ENCODE data around the gene IFIH1. TPM values are rescaled to one million over a fixed set of nuclear protein-coding genes. Genes with fewer than 3 reads are reported as not detected.
A peak's percentile ranks its signal among the peaks of the same experiment; 100 is the strongest.

The IFIH1 gene
- total RNA-seq, 4 donors from 2014 or later: 0.97 to 5.4 (median 1.7) TPM

DNA sequence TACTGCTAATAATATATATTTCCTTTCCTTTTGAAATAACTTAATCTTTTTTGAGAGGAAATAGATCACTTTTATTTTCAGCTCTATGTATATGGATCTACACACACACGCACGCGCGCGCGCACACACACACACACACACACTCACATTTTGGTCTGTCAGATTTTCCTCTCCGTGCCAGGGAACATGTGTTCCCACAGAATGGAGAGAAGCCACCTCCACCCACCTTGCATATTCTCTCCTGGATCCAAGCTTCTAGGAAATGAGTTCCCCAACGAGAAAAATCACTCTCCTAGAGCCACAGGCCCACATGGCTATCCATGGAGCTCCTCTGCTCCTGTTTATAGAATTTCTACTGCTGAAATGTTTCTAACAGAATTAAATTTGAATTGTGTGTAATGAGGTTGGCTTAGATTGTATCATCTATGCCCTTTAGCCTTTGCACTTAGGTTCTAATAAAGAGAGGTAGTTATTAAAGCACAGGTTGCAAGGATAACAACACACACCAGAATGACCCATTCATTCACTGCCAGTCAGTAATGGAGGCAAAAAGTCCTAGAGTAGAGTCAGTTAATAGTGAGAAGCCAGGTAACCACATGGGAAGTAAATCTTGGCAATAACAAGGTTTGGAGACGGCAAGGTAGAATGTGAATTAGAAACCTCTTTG, 19.7 kb downstream of the IFIH1 start:
- intact Hi-C loops (cut with DNase I; ENCODE audit: low total_unique reads): loop anchor here (1.0 to 10.0 kb wide), 3 partner anchors 20 to 144 kb away; partner anchors contain the start of genes GCG and IFIH1
- TF ChIP-seq, protein P1, sequence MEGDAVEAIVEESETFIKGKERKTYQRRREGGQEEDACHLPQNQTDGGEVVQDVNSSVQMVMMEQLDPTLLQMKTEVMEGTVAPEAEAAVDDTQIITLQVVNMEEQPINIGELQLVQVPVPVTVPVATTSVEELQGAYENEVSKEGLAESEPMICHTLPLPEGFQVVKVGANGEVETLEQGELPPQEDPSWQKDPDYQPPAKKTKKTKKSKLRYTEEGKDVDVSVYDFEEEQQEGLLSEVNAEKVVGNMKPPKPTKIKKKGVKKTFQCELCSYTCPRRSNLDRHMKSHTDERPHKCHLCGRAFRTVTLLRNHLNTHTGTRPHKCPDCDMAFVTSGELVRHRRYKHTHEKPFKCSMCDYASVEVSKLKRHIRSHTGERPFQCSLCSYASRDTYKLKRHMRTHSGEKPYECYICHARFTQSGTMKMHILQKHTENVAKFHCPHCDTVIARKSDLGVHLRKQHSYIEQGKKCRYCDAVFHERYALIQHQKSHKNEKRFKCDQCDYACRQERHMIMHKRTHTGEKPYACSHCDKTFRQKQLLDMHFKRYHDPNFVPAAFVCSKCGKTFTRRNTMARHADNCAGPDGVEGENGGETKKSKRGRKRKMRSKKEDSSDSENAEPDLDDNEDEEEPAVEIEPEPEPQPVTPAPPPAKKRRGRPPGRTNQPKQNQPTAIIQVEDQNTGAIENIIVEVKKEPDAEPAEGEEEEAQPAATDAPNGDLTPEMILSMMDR (IDR thresholded peaks at IDR 0.05 in 4 of 5, conservative IDR thresholded peaks at IDR 0.05 in 1 of 5): no peak
- no peak for TF ChIP-seq POLR2A (IDR thresholded peaks at IDR 0.05)
- Histone ChIP-seq H3K4me1 (no peaks in the 10 kb centered on the region), H3K36me3 (no peaks in the 10 kb centered on the region), H3K27ac (no peak overlapping the region), H3K4me3 (no peak overlapping the region), H3K27me3 (no peaks in the 10 kb centered on the region), H3K9me3 (no peaks in the 10 kb centered on the region)
- ATAC-seq (no peak), DNase-seq (no peak)
- in situ Hi-C loops (cut with MboI; ENCODE audit: low sequenced_read_pairs in 4 of 4): loop anchor here in 3 of 4 donors (5.0 to 10.0 kb wide), 4 partner anchors 72 to 144 kb away; partner anchors contain the start of gene GCG (in 1 of the 3)

DNA sequence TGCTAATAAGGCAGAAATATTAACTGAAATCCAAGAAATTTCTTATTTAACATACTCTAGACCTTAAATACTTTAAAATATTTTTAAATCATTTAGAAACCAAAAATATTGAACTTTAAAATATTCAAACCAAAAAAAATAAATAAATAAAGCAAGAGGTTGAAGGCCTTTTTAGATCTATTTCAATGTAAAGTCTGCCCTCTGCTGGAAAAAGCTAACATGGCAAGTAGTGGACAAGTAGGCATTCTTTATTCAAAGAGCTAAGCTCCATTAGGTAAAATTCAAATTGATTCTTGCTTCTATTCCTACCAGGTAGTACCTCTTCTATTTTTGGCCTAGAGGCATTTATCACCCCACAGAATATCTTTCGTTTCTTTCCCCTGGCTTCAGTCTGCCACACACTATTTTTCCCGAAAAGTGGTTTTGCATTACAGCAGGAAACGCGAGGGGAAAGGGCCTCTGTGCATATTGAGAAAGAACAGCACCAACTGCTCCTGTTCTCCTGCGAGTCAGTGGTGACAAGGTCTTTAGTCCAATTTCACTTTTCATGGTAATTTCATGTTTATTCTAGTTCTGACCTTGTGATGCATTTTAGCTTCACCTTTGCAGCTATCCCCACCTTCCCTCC, 20.4 kb downstream of the IFIH1 start:
- TF ChIP-seq POLR2A (IDR thresholded peaks at IDR 0.05): no peak
- TF ChIP-seq, protein P1 (IDR thresholded peaks at IDR 0.05 in 4 of 5, conservative IDR thresholded peaks at IDR 0.05 in 1 of 5): peak; percentile 42 to 81 (median 60)
- H3K27me3 ChIP-seq: no peaks in the 10 kb centered on the region
- H3K4me3 ChIP-seq: no peak overlapping the region
- no peaks in the 10 kb centered on the region for H3K4me1 ChIP-seq
- no peaks in the 10 kb centered on the region for H3K9me3 ChIP-seq
- DNase-seq: peak; percentile 14 to 38
- intact Hi-C loops (cut with DNase I; ENCODE audit: low total_unique reads) (loop anchor here (1.0 to 10.0 kb wide), 3 partner anchors 21 to 143 kb away; partner anchors contain the start of genes GCG and IFIH1), in situ Hi-C loops (cut with MboI; ENCODE audit: low sequenced_read_pairs in 4 of 4) (loop anchor here in 3 of 4 donors (5.0 to 10.0 kb wide), 4 partner anchors 71 to 143 kb away; partner anchors contain the start of gene GCG (in 1 of the 3))
- H3K36me3 ChIP-seq: no peaks in the 10 kb centered on the region
- no peak overlapping the region for H3K27ac ChIP-seq
- ATAC-seq: peak in 1 of 2 donors; percentile 69

DNA sequence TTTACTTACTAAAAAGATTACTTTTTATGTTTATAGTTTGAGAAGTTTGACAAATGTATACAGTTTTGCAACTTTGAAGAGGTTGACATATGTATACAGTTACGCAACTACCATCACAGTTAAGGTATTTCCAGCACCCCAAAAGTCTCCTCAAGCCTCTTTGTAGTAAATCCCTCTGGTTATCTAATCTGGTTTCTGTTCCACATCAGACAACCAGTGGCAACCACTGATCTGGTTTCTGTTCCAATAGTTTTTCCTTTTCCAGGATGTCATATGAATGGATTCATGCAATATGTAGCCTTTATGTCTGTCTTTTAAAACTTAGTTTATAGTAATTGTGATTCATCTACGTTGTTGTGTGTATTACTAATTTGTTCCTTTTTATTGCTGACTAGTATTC, 23.5 kb downstream of the IFIH1 start:
- intact Hi-C loops (cut with DNase I; ENCODE audit: low total_unique reads) (loop anchor here (10.0 kb wide), 1 partner anchor 140 kb away; the partner anchor contains the start of gene GCG), in situ Hi-C loops (cut with MboI; ENCODE audit: low sequenced_read_pairs in 4 of 4) (loop anchor here in 3 of 4 donors (5.0 to 10.0 kb wide), 4 partner anchors 68 to 140 kb away; partner anchors contain the start of gene GCG (in 1 of the 3))
- H3K27me3 ChIP-seq: no peaks in the 10 kb centered on the region
- H3K4me3 ChIP-seq: no peak overlapping the region
- no peaks in the 10 kb centered on the region for H3K4me1 ChIP-seq
- H3K36me3 ChIP-seq: no peaks in the 10 kb centered on the region
- H3K27ac ChIP-seq: no peak overlapping the region
- TF ChIP-seq, protein P1 (IDR thresholded peaks at IDR 0.05 in 4 of 5, conservative IDR thresholded peaks at IDR 0.05 in 1 of 5): no peak
- TF ChIP-seq POLR2A (IDR thresholded peaks at IDR 0.05): no peak
- no peak for ATAC-seq
- DNase-seq: no peak
- no peaks in the 10 kb centered on the region for H3K9me3 ChIP-seq

DNA sequence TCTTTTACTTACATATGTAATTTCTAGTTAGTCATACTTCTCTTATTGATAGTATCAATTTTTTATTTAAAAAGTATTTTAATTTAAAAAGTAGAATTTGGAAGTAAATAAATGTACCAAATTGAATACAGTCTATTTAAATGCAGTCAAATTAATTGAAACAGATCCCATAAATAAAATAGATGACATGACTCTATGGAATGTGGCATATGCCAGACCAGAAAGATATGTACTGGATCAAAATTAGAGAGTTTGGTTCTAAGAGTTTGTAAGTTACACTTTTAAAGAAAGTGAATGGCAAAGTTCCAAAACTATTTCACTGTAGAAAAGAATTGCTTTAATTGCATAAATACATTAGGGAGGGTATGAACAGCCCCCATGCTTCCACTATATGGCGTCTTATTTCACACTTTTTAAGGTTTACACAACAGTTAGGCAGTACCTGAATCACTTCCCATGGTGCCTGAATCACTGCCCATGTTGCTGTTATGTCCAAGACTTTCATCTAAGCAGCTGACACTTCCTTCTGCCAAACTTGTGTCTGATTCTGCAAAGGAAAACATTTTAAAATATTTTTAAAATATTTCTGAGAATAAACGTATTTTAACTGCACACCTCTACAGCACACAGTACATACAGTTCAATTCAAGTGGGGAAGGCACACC, 25.2 kb downstream of the IFIH1 start:
- in situ Hi-C loops (cut with MboI; ENCODE audit: low sequenced_read_pairs in 4 of 4): loop anchor here in 2 of 4 donors (10.0 kb wide), 2 partner anchors 68 to 138 kb away; partner anchors contain the start of gene GCG (in 1 of the 2)

More for the DNA sequence above, 25.2 kb downstream of the IFIH1 start:
- no peak overlapping the region for H3K27ac ChIP-seq
- no peaks in the 10 kb centered on the region for H3K36me3 ChIP-seq
- no peak overlapping the region for H3K4me3 ChIP-seq
- H3K9me3 ChIP-seq: no peaks in the 10 kb centered on the region
- peak in 1 of 2 donors; percentile 44 for ATAC-seq
- intact Hi-C loops (cut with DNase I; ENCODE audit: low total_unique reads): loop anchor here (10.0 kb wide), 1 partner anchor 138 kb away; the partner anchor contains the start of gene GCG
- DNase-seq: peak in 1 of 2 donors; percentile 13
- H3K4me1 ChIP-seq: no peaks in the 10 kb centered on the region
- TF ChIP-seq, protein P1 (IDR thresholded peaks at IDR 0.05 in 4 of 5, conservative IDR thresholded peaks at IDR 0.05 in 1 of 5): no peak
- TF ChIP-seq POLR2A (IDR thresholded peaks at IDR 0.05): no peak
- no peaks in the 10 kb centered on the region for H3K27me3 ChIP-seq

Data from gastrocnemius medialis (tissue), 4 donors.